ENCODE data around the gene PPP1R11. TPM values are rescaled to one million over a fixed set of nuclear protein-coding genes. Genes with fewer than 3 reads are reported as not detected.
"Not testable (repeated sequence)": the region's sequence is repeated elsewhere in the genome, so short reads cannot be mapped to it uniquely, and the experiment has no call there.

The PPP1R11 gene
- total RNA-seq, 1 donor from 2014 or later = 39.3 TPM

DNA sequence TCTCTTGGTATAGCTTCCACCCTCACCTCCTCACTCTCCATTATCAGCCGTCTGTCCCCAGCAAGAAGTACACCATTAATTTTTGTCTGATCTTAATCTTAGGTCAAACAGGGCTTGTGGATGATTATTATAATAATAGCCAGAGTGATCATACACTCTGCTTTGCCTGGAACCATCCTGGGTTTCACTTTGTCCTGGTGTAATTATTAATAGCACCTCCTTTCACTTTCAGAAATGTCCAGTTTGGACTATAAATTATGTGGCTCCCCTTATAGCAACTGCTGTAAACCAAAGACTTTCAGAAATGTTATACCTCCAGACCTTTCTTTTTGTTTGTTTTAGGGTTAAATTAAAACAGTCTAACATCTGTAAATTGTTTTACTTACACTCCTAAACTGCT, 46.8 kb downstream of the PPP1R11 start:
- no peak for DNase-seq (ENCODE audit: low spot score)
- Mint-ChIP-seq H3K4me1 (ENCODE audit: unreplicated experiment) (no peaks in the 10 kb centered on the region), H3K27ac (ENCODE audit: unreplicated experiment) (no peak overlapping the region), H3K36me3 (ENCODE audit: low read depth, unreplicated experiment) (no peaks in the 10 kb centered on the region), H3K27me3 (ENCODE audit: unreplicated experiment) (peaks cover 4% of the 10 kb centered on the region), H3K4me3 (ENCODE audit: unreplicated experiment) (no peak overlapping the region), H3K9me3 (ENCODE audit: unreplicated experiment) (no peaks in the 10 kb centered on the region)
- TF ChIP-seq, protein P1, sequence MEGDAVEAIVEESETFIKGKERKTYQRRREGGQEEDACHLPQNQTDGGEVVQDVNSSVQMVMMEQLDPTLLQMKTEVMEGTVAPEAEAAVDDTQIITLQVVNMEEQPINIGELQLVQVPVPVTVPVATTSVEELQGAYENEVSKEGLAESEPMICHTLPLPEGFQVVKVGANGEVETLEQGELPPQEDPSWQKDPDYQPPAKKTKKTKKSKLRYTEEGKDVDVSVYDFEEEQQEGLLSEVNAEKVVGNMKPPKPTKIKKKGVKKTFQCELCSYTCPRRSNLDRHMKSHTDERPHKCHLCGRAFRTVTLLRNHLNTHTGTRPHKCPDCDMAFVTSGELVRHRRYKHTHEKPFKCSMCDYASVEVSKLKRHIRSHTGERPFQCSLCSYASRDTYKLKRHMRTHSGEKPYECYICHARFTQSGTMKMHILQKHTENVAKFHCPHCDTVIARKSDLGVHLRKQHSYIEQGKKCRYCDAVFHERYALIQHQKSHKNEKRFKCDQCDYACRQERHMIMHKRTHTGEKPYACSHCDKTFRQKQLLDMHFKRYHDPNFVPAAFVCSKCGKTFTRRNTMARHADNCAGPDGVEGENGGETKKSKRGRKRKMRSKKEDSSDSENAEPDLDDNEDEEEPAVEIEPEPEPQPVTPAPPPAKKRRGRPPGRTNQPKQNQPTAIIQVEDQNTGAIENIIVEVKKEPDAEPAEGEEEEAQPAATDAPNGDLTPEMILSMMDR (IDR thresholded peaks at IDR 0.05; ENCODE audit: unreplicated experiment) = no peak

DNA sequence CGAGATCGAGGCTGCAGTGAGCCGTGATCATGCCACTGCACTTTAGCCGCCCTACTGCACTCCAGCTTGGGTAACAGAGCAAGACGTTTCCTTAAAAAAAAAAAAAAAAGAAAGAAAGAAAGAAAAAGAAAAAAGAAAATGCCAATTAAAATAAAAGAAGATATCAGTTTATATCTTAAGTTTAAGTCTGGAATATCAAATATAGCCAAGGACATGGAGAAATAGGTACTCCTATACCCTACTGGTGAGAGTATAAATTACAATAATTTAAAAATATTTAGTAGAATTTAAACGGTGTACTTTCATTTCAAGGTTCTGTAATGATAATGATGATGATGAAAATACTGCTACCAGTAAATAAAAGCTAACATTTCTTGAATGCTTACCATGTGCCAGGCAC, 49.7 kb downstream of the PPP1R11 start:
- H3K36me3 Mint-ChIP-seq (ENCODE audit: low read depth, unreplicated experiment) = no peaks in the 10 kb centered on the region
- H3K27ac Mint-ChIP-seq (ENCODE audit: unreplicated experiment) = no peak overlapping the region
- peaks cover 1% of the 10 kb centered on the region for H3K27me3 Mint-ChIP-seq (ENCODE audit: unreplicated experiment)
- no peaks in the 10 kb centered on the region for H3K9me3 Mint-ChIP-seq (ENCODE audit: unreplicated experiment)
- no peak overlapping the region for H3K4me3 Mint-ChIP-seq (ENCODE audit: unreplicated experiment)
- DNase-seq (ENCODE audit: low spot score) = no peak
- H3K4me1 Mint-ChIP-seq (ENCODE audit: unreplicated experiment) = no peaks in the 10 kb centered on the region
- TF ChIP-seq, protein P1 (IDR thresholded peaks at IDR 0.05; ENCODE audit: unreplicated experiment) = peak; percentile 34

DNA sequence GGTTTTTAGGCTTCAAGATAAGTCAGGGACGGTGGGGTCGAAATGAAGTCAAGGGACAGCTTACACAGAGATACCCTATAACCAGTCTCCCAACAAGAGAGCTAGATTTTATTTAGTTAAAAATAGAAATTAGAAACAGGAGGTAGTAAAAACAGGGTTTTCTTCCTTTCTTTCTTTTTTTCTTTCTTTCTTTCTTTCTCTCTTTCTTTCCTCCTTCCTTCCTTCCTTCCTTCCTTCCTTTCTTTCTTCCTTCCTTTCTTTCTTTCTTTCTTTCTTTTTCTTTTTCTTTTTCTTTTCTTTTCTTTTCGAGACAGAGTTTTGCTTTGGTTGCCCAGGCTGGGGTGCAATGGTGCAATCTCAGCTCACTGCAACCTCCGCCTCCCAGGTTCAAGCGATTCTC, 51.7 kb downstream of the PPP1R11 start:
- DNase-seq (ENCODE audit: low spot score); H3K27ac Mint-ChIP-seq (ENCODE audit: unreplicated experiment); H3K9me3 Mint-ChIP-seq (ENCODE audit: unreplicated experiment); H3K4me3 Mint-ChIP-seq (ENCODE audit: unreplicated experiment); H3K36me3 Mint-ChIP-seq (ENCODE audit: low read depth, unreplicated experiment); H3K4me1 Mint-ChIP-seq (ENCODE audit: unreplicated experiment); H3K27me3 Mint-ChIP-seq (ENCODE audit: unreplicated experiment): not testable (repeated sequence)

Other genes with a start within 250 kb of the PPP1R11 start
- 0.41 TPM for gene HLA-G, start 239.4 kb upstream of the PPP1R11 start, total RNA-seq (ENCODE audit: unreplicated experiment)
- 167 TPM for gene HLA-A, start 124.7 kb upstream of the PPP1R11 start, total RNA-seq (ENCODE audit: unreplicated experiment)
- 39.0 TPM for gene POLR1H, start 5.9 kb upstream of the PPP1R11 start, total RNA-seq (ENCODE audit: unreplicated experiment)
- not detected for gene RNF39, start 8.6 kb downstream of the PPP1R11 start, total RNA-seq (ENCODE audit: unreplicated experiment)
- not detected for gene TRIM31, start 45.9 kb downstream of the PPP1R11 start, total RNA-seq (ENCODE audit: unreplicated experiment)
- not detected for gene TRIM40, start 68.9 kb downstream of the PPP1R11 start, total RNA-seq (ENCODE audit: unreplicated experiment)
- gene TRIM10, start 94.0 kb downstream of the PPP1R11 start, total RNA-seq (ENCODE audit: unreplicated experiment) = not detected
- gene TRIM15, start 96.3 kb downstream of the PPP1R11 start, total RNA-seq (ENCODE audit: unreplicated experiment) = not detected
- gene TRIM26, start 146.2 kb downstream of the PPP1R11 start, total RNA-seq (ENCODE audit: unreplicated experiment) = 27.1 TPM